Fibroblast of skin of back (primary cell): Measurements from ENCODE around the gene PPFIBP2.

Experiments used
- DNase-seq: peaks from one replicate; pipeline ENCODE4 v3.0.0-alpha.2; 2013

PPFIBP2 gene

DNA sequence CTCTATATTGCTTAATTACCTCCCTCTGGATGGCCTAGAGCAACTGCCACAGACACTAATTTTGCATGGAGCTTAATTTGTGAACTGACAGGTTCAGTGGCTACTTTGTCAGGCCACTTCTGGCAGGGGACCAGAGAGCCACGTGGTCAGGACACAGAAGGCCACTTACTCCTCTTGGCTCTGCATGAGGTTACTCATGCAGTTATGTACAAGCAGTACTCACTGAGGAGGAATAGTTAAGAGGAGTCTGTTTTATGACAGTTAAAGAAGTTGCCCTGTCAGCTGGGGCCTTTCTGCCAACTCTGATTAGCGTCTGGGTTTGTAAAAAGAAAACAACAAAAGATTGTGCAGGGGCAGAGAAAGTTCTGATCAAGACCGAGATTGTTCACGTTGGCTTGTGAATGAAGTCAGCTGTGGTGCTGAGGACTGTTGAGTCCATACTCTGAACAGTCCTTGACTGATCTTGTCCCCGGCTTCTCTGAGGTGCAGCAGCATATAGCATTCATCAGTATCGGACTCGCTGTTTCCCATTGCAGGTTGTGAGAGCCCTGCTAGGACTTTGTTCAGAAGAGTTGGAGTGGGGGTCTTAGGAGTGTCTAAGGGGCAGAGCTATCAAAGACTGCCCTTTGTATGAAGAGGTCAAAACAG, 41.4 kb downstream of the PPFIBP2 start:
- DNase-seq = no peak

DNA sequence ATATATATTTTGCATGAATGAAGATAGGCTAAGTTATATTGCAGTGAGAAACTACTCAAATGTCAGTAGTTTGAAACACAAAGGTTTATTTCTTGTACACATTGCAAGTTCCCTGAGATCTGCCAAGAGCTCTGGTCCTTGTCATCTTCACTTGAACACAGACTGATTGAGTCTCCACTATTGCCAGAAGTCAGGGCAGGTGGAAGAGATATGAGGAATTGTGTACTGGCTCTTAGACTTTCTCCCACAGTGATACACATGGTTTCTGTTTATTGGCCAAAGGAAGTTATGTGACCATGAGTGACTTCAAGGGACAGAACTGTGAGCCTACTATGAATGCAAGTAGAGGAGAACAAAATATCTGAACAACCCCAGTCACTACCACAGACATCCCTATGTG, 44.2 kb downstream of the PPFIBP2 start:
- DNase-seq = no peak

DNA sequence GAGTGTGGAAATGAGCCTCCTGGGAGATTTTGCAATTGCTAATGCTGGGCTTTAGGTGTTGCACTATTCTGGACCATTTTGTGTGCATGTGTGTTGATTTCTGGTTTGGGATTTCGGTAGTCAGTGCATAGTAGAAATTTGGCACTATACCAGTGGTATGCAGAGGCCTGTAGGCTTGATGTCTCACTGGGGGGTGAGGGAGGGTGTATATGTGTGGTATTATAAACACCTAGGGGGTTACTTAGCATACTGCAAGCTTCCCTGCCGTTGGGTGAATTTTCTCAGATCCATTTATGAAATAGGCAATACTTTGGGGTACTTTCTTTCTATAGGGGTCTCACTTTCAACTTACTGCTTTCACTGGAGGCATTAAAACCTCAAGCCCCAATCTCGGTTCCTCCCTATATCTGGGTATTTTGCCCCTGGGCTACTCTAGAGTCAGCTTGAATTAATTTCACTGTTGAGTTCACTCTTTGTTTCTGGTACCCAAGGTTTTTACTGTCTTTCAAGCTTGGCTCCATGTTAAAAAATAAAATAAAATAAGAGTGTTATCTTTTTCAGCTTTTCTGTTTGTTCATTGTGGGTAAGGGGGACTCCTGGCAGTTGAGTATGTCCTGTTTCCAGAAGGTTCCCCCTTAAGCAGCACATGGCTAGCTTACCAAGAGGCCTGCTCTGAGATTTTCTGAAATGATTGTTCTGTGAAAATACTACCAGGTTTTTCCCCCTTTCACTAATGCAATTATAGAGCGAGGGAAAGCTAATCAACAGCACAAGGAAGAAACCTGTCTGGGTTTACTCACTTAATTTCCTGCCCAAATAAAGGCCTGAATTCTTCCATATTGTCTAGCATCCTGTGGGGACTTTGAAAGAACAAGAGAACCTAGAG, 45.8 kb downstream of the PPFIBP2 start:
- no peak for DNase-seq

DNA sequence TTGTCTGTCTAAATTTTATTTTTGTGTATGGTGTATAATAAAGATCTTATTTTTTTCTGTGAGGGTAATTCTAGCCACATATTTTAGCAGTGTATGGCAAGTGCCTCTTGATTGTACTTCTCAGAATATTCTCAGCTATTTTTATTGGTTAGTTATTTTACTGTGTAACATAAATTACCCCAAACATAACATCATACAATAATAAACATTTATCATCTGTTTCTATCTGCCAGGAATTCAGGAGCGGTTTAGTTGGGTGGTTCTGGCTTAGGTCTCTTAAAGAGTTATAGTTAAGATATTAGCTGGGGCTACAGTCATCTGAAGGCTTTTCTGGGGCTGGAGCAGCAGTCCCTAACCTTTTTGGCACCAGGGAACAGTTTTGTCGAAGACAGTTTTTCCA, 47.8 kb downstream of the PPFIBP2 start:
- no peak for DNase-seq

DNA sequence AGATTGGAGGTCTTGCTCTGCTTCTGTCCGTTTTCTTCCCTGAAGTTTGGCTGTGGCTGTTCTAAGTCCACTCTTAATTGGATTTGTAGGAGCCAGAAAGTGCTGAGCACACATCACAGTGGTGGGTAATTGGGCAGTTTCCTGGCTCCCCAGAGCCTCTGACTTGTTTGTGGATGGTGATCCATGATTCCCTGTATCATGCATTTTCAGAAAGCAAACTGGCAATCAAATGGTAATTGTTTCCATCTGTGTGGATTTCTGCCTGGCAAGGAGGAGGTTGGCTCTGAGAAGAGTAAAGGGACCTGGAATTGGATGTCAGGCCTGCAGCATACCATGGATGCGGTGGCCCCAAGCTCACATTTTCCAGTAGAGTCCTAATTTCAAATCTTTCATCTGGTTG, 49.5 kb downstream of the PPFIBP2 start:
- DNase-seq = no peak

DNA sequence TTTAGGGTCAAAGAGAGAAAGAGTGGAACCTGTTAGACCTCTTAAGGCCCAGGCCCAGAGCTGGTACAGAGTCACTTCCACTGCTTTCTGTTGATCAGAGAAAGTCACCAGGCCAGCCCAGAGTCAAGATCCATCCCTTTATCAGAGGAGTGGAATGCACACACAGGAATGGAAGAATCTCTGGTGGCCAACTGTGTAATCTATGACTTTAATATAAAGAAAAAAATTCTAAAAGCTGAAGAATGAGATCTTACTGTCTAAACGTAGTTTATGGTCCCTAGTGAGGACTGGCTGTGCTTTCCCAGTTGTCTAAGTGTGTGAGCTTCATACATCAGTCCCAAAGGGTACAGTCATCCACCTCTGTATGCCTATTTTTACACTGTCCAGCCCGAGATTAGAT, 51.0 kb downstream of the PPFIBP2 start:
- DNase-seq = peak; percentile 39

DNA sequence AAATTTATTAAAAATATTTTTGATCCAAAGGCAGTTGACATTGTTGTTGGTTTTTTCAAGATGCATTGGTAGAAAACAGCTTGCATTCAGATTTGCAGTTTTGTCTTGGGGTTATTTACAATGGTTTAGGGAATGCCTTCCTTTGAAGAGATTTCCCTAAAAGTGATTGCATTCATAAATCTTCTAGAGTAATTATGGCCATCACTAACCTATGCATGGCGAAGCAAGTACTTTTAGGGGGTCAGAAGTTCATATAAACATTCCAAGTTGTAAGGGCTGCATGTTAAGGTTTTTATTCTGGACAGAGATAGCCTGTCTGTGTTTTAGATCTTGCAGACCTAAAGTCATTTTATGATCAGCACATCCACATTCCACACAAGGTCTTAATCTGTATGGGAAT, 53.5 kb downstream of the PPFIBP2 start:
- DNase-seq = no peak

DNA sequence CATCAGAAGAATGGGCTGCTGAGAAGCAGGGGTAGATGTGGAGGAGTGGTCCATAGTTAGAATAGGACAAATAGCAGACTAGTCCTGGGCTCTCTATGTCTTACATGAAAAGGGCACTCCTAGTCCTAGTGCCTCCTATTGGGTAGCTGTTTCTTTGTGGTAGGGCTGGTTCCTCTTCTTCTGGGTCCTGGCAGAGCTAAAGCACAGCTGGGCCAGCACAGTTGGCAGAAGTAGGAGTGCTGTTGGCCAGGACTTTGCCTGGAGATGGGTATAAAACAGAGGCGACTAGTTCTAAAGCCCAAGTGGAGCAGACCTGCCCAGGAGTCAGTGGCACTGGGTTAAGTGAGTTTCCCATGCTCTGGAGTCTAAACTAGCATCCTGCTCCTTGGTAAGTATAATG, 55.2 kb downstream of the PPFIBP2 start:
- DNase-seq = no peak

DNA sequence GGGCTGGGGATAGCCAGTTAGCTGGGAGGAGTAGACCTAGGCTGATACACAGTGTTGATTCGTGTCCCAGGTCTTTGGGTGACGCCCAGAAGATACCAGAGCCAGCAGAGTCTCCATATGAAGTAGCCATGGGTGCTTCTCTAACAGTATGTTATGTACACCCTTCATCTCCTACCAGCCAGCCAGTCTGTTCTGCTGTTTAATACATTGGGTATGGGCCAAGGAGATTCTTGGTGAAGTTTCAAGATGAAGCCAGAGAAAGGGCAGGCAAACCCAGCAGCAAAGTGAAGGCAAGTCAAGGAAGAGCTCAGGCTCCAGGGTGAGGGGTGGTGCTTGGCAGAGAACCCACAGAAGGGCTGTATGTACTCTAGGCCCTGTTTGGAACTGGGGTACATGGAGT, 56.4 kb downstream of the PPFIBP2 start:
- no peak for DNase-seq

DNA sequence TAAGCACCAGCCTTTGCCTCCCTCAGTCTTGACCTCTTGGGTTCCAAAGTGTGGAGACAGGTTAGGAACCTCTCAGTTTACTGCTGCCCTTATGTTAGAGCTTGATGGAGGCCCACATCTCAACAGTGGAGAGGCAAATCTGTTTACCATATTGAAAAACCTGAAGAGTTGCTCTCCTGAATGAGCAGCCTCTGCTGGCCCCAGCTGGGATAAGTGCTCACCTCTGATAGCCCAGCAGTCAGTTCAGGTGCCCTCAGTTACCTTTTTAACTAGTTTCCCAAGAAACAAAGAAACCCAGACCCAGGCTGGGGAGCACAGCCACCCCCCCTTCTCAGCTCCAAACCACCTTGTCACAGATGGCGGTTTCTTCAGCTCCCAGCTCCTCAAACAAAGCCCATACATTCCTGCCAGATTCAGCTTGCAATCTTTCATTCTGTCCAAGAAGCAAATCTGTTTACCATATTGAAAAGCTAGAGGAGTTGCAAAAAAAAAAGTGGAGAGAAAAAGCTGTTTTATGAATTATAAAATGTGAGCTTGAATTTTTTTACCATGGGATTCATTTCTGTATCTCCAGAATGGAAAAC, 57.2 kb downstream of the PPFIBP2 start:
- DNase-seq = no peak

DNA sequence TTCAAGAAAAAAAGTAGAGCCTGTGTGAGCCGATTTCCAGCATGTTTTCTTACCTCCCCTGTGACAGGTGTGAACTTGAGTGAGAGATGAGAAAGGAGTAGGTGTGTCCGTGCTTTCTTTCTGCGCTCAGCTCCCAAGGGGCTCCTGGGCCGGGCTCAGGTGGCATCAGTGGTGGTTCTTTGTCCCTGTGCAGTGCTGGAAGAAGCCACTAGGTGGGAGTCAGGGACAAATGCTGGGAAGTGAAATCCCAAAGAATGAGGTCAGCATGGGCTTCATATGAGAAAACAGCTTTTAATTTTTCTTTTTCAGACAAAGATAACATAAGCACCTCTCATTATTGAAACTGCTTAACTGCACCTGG, 57.8 kb downstream of the PPFIBP2 start:
- DNase-seq = peak; percentile 73

DNA sequence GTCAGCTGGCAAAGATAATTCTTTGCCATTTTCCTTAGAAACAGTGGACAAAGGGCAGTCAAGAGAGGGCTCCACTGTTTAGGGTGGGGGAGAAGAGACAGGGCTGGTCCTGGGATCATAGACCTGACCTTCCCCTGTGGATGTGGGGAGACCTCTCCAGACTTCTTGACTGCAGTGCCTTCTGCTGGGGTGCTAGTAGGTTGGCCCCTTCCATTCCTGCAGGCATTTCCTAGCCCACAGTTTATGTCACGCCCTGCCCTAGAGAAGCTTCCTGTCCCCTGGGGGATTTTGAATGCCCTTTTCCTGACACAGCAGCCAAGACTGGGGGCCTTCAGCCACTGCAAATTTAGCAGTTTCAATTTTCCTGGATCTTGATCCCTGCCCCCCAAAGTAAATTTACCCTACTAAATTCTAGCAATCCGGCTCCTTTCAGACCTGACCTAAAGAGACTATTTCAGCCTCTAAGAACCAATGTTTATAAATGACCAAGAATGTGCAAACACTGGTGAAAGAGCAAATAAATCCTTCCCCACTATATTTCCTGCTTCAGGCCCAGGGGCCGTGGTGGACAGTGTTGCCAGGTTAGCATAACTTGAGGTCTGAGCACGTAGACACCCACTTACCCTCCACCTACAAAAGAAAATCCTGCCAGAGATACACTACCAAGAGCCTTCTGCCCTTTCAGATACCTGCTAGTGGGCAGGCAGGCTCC, 58.4 kb downstream of the PPFIBP2 start:
- peak; percentile 70 for DNase-seq

DNA sequence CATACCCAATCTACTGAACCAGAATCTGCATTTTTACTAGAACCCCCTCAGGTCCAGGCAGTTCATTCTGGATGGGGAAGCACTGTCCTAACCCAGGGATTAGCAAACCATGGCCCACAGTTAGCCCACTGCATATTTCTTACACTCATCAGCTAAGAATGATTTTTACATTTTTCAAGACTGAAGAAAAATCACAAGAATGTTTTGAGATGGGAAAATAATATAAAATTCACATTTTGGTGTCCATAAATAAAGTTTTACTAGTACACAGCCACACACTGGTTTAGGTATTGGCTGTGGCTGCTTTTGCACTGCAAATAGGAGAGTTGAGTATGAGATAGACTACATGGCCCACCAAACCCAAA, 59.4 kb downstream of the PPFIBP2 start:
- peak; percentile 81 for DNase-seq

DNA sequence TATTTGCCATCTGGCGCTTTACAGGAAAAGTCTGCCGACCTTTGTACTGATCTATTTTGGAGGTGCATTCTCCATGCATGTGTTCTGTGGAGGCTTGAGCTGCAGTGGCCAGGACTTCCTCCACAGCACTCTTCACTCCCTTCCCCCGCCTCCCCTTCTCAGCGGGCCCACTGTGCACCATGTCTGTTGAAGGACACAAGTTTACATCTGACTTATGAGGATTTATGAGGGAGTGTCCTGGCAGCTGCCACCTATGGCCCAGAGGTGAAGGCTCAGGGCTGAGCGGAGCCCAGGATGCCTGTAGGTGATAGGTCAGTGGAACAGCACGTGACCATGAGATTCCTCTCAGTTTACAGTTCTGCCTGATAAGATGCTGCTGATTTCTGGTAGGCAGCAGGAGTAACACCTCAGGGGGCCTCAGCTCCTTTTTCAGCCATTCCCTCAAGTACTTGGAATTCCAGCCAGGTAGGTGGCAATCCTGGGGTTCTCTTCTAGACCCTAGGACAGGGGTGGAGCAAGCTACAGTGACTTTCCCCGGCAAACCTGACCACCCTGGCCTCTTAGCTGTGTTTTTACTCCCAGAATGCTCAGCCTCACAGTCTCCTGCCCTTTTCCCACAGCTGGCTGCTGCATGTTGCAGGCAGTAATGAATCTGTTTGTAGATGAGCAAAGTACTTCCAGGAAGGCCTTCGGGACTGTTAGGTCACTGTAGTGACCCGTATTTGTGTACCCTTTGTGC, 59.9 kb downstream of the PPFIBP2 start:
- no peak for DNase-seq

DNA sequence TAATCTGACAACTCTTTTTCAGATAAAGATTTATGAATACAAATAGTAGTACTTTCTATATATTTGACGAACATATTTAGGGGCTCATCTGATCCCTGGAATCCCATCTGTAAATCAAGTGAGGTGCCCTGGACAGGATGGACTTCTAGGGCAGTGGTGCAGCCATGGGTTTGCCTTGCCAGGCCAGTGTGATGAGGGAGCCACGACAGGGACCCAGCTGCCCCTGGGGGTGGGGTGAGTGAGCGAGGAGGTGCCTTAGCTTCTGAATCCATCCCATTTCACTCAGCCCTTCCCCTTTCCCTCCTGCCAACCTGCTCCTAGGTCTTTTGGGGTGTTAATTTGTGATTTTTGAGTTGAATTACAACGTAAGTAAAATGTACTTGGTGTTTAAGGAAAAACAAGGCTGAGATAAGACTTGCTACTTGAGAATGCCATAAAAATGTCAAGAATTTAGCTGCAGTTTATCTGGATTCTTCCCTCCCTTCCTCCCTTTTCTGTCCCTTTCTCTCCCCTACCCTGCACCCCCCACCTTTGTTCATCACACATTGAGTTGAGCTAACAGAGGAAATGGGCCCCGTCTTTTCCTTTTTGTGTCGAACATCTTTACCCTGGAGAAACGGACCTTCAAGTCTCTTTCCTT, 60.8 kb downstream of the PPFIBP2 start:
- peak; percentile 57 for DNase-seq

DNA sequence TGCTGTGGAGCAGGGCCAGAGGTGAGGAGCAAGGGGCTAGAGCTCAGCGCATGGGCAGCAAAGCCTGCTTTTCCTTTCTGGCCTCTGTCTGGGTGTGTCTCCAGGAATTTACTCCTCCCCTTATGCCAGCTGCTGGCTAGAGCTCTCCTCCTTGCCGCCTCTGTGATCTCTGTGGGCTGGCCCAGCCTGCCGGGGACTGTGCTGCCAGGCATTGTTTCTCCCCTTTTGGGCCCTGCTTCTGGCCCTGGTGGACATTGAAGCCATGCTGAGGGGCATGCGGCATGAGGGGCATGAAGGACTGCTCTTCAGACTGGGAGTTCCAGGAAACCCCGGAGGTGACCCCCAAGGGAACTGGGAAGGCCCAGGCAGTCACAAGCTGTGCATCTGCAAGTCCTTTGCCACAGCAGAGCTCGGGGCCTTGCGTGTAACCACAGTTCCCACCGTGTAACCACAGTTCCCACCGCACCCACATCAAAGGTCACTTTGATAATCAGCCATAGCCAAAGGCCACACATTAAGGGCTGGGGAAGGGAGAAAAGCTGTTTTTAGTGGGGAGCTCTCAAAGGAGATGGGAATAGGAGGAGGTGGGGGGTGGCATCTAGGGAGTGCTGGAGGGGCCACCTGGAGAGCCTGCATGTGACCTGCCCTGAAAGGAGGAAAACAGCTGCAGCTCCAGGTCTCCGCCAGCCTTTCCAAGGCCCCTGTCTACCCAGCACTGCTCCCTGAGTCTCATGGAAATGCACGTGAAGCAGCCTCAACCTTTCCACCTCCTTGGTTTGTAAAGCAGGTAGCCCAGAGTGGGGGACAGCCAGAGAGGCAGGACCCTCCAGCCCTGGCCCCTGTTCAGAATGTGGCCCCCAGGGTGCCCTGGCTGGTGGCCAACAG, 62.3 kb downstream of the PPFIBP2 start:
- DNase-seq = peak; percentile 67

DNA sequence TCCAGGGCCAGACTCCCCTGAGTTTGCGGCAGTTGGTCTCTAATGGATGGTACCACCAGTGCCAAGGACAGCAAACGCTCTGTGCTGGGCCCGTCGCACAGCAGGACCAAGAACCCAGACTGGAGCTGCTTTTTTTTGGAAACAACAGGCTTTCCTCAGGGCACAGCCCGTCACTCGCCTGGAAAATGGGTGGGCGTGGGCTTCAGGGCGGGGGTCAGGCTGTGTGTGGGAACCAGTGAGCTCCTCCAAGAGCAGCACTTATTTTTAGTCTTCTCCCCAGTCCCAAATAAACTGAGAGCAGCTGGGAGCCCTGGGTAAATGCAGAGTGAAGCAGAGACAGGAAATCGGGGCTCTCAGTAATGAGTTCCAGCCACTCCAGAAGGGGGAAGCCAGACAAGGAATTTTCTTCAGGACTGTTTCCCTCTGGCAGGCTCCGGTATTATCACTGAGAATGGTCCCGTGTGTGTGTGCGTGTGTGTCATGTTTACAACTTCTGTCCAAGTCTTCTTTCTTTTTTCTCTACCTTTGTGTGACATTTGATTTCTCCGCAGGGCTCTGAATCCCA, 63.0 kb downstream of the PPFIBP2 start:
- peak; percentile 71 for DNase-seq

DNA sequence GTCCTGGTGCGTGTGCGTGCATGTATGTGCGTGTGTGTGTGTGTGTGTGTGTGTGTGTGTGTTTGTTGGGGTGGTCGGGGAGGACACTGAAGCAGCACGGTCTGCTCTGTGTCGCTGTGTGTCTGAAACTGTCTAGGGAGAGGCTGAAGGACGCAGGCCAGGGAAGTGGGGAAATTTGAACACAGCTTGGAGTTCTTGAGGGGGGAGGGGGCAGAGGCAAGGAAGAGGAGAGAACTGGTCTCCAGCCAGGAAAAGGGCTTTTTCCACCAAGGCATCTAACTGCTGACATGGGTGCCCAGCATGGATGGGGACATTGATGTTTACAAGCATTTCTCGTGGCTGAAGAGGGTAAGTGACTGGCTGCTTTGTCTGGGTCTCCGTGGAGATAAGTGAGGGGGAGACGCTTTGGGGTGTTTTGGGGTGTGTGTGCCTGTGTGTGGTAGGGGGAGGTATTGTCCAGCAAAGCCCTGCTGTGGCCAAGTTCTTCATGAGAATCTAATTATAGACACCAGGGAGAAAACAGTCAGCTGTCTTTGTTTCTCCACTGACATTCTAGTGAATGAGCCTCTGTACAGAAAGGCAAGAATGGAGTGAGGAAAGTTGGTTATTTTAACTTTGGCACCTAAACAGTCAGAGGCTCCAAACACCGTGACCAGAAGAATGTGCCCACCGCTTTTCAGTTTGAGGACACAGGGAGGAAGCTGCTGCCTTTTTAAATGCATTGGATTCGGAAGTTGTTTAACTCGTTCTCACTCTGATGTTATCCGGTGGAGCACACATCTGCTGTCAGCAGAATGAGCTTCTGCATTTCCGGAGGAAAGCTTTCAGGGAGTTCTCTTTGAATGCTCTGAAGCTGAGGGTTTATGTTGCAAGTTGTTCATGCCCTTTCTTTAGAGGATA, 63.7 kb downstream of the PPFIBP2 start:
- peak; percentile 64 for DNase-seq

DNA sequence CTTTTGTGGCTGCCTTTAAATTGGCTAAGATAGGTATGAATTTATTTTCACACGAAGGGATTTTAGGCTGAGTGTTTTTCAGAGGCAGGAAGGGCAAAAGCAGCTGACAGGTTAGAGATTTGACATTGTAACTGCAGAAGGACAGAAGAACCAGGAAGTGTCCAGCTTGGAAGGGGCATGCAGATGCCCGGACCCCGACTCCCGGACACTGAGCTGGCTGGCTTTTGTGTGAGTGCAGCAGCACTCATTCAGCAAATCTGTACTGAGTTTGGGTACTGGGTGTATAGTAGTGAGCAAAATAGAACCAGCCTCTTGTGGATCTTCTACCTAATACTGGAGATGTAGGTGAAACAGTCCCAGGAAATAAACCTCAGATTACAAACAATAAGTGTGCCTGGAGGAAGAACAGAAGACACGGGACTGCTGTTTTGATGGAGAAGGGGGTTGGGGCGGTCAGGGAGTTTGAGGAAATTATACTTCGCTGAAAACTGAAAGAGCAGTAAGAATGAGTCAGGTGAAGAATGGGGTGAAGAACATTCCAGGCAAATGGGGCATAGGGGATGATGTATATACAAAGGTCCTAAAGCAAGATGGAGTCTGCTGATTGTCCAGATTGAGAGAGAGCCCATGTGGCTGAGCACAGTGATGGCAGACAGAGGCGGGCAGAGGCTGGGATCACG, 64.6 kb downstream of the PPFIBP2 start:
- no peak for DNase-seq
